Parathyroid adenoma (tissue), 2 donors: ENCODE results near the gene RUNX2.

Experiments used
- H2AFZ ChIP-seq: fragments of 300-600 bp; sonication (generic); one replicate; pipeline ENCODE4 v1.7.0; 2017; ENCODE audit warnings: antibody characterized with exemption, mild to moderate bottlenecking
- H3K27ac ChIP-seq: fragments of 300-600 bp; sonication (generic); one replicate; pipeline ENCODE4 v1.7.0; 2017
- H3K27me3 ChIP-seq: fragments of 300-600 bp; sonication (generic); one replicate; pipeline ENCODE4 v1.7.0; 2017; ENCODE audit warnings: low read length; ENCODE audit not compliant: control insufficient read depth, insufficient read depth
- H3K36me3 ChIP-seq: fragments of 300-600 bp; sonication (generic); one replicate; pipeline ENCODE4 v1.7.0; 2017; ENCODE audit warnings: low read length; ENCODE audit not compliant: control insufficient read depth, insufficient read depth
- H3K4me1 ChIP-seq: fragments of 300-600 bp; sonication (generic); one replicate; pipeline ENCODE4 v1.7.0; 2017; ENCODE audit warnings: control low read depth
- H3K4me2 ChIP-seq: fragments of 300-600 bp; sonication (generic); one replicate; pipeline ENCODE4 v1.7.0; 2017; ENCODE audit warnings: low read length
- H3K4me3 ChIP-seq: fragments of 300-600 bp; sonication (generic); one replicate; pipeline ENCODE4 v1.7.0; 2017; ENCODE audit warnings: low read depth, low read length
- H3K79me2 ChIP-seq: fragments of 300-600 bp; sonication (generic); one replicate; pipeline ENCODE4 v1.7.0; 2017; ENCODE audit warnings: control low read depth
- H3K9ac ChIP-seq: fragments of 300-600 bp; sonication (generic); one replicate; pipeline ENCODE4 v1.7.0; 2017; ENCODE audit warnings: mild to moderate bottlenecking
- H3K9me3 ChIP-seq: fragments of 300-600 bp; sonication (generic); one replicate; pipeline ENCODE4 v1.7.0; 2017; ENCODE audit warnings: low read length; ENCODE audit not compliant: control insufficient read depth
- CTCF ChIP-seq: fragments of 300-600 bp; sonication (generic); IDR thresholded peaks from one replicate; pipeline ENCODE4 v1.7.0; 2017; ENCODE audit warnings: antibody characterized with exemption, mild to moderate bottlenecking
- donor health status: primary hyperparathyroidism.

Gene RUNX2

GRCh38 chr6:45633272-45633908 is 305.3 kb downstream of the RUNX2 start:
- no peaks in the 10 kb centered on the region for H3K36me3 ChIP-seq
- no peak overlapping the region for H3K27ac ChIP-seq
- no peak overlapping the region for H2AFZ ChIP-seq
- no peaks in the 10 kb centered on the region for H3K79me2 ChIP-seq
- no peak overlapping the region for H3K4me2 ChIP-seq
- H3K4me3 ChIP-seq = no peak overlapping the region
- no peaks in the 10 kb centered on the region for H3K4me1 ChIP-seq
- no peaks in the 10 kb centered on the region for H3K27me3 ChIP-seq
- no peak overlapping the region for H3K9ac ChIP-seq
- no peak for TF ChIP-seq CTCF
- no peaks in the 10 kb centered on the region for H3K9me3 ChIP-seq

- H3K27me3 ChIP-seq = no peaks in the 10 kb centered on the region
- H3K79me2 ChIP-seq = no peaks in the 10 kb centered on the region
- no peak overlapping the region for H3K9ac ChIP-seq
- no peak overlapping the region for H2AFZ ChIP-seq
- no peak overlapping the region for H3K4me2 ChIP-seq
- H3K4me3 ChIP-seq = no peak overlapping the region
- no peak overlapping the region for H3K27ac ChIP-seq
- no peaks in the 10 kb centered on the region for H3K9me3 ChIP-seq
- TF ChIP-seq CTCF = no peak
- H3K36me3 ChIP-seq = no peaks in the 10 kb centered on the region
- H3K4me1 ChIP-seq = no peaks in the 10 kb centered on the region
Measured at GRCh38 chr6:45634231-45634630, 306.1 kb downstream of the RUNX2 start.

- H2AFZ ChIP-seq = no peak overlapping the region
- H3K9me3 ChIP-seq = no peaks in the 10 kb centered on the region
- no peak overlapping the region for H3K4me2 ChIP-seq
- no peaks in the 10 kb centered on the region for H3K27me3 ChIP-seq
- no peaks in the 10 kb centered on the region for H3K4me1 ChIP-seq
- H3K79me2 ChIP-seq = no peaks in the 10 kb centered on the region
- no peaks in the 10 kb centered on the region for H3K36me3 ChIP-seq
- H3K27ac ChIP-seq = no peak overlapping the region
- no peak overlapping the region for H3K9ac ChIP-seq
- no peak for TF ChIP-seq CTCF
- no peak overlapping the region for H3K4me3 ChIP-seq
Measured at GRCh38 chr6:45635284-45635867, 307.2 kb downstream of the RUNX2 start.

GRCh38 chr6:45637056-45637455 is 308.9 kb downstream of the RUNX2 start:
- TF ChIP-seq CTCF = no peak
- H2AFZ ChIP-seq = no peak overlapping the region
- no peak overlapping the region for H3K4me3 ChIP-seq
- H3K9ac ChIP-seq = no peak overlapping the region
- H3K27ac ChIP-seq = no peak overlapping the region
- H3K79me2 ChIP-seq = no peaks in the 10 kb centered on the region
- H3K4me1 ChIP-seq = no peaks in the 10 kb centered on the region
- H3K36me3 ChIP-seq = no peaks in the 10 kb centered on the region
- no peaks in the 10 kb centered on the region for H3K9me3 ChIP-seq
- H3K27me3 ChIP-seq = no peaks in the 10 kb centered on the region
- no peak overlapping the region for H3K4me2 ChIP-seq
